Fibroblast of peridontal ligament (primary cell): ENCODE measurements around the gene TCEA3.
"Not testable (repeated sequence)": the region's sequence is repeated elsewhere in the genome, so short reads cannot be mapped to it uniquely, and the experiment has no call there.

Experiments used
- DNase-seq: peaks from one replicate; pipeline ENCODE4 v3.0.0-alpha.2; 2010; ENCODE audit errors: extremely low read depth

TCEA3 gene

GRCh38 chr1:23392125-23392855 lies 32.3 kb downstream of the TCEA3 start:
- no peak for DNase-seq

- no peak for DNase-seq
These were observed 34.7 kb downstream of the TCEA3 start for GRCh38 chr1:23389837-23390321.

- no peak for DNase-seq
These were observed 37.1 kb downstream of the TCEA3 start for GRCh38 chr1:23387494-23387893.

- DNase-seq, result no peak
These were observed 39.4 kb downstream of the TCEA3 start for GRCh38 chr1:23385119-23385621.

- DNase-seq, result no peak
These were observed 40.1 kb downstream of the TCEA3 start for GRCh38 chr1:23384312-23385058.

GRCh38 chr1:23383577-23384311 lies 40.8 kb downstream of the TCEA3 start:
- no peak for DNase-seq

GRCh38 chr1:23381233-23381885 lies 43.2 kb downstream of the TCEA3 start:
- no peak for DNase-seq

- DNase-seq, result peak; percentile 18
These were observed 43.8 kb downstream of the TCEA3 start for GRCh38 chr1:23380719-23381118.

- DNase-seq, result not testable (repeated sequence)
These were observed 44.3 kb downstream of the TCEA3 start for GRCh38 chr1:23380236-23380635.

- peak; percentile 81 for DNase-seq
These were observed 47.4 kb downstream of the TCEA3 start for GRCh38 chr1:23376890-23377811.

GRCh38 chr1:23374079-23374735 lies 50.3 kb downstream of the TCEA3 start:
- not testable (repeated sequence) for DNase-seq

GRCh38 chr1:23371987-23372880 lies 52.3 kb downstream of the TCEA3 start:
- no peak for DNase-seq

- no peak for DNase-seq
These were observed 53.6 kb downstream of the TCEA3 start for GRCh38 chr1:23370709-23371584.

GRCh38 chr1:23370330-23370708 lies 54.2 kb downstream of the TCEA3 start:
- DNase-seq, result peak; percentile 45

- DNase-seq, result peak; percentile 85
These were observed 55.1 kb downstream of the TCEA3 start, which contains the start of gene ZNF436 for GRCh38 chr1:23369335-23370013. TSS of gene ZNF436 (minus strand) at chr1:23369836. CDS start at chr1:23368005, 1,831 bp downstream.

GRCh38 chr1:23368562-23369334 lies 55.8 kb downstream of the TCEA3 start:
- peak; percentile 83 for DNase-seq
